Inflammatory macrophage treated with lipopolysaccharide for 1 hour (primary cell): Measurements from ENCODE around the gene ALDH3B1.

Experiments
- DNase-seq, 2 donors: peaks; one replicate each; pipeline ENCODE4 v3.0.0-alpha.2; 2020 to 2022

Gene ALDH3B1

GRCh38 chr11:68013611-68014156 lies 3.6 kb downstream of the ALDH3B1 start:
- no peak for DNase-seq

GRCh38 chr11:68014157-68014946 lies 4.2 kb downstream of the ALDH3B1 start:
- peak; percentile 19 to 50 for DNase-seq

GRCh38 chr11:68014947-68015447 lies 4.9 kb downstream of the ALDH3B1 start:
- DNase-seq = no peak

- DNase-seq = no peak
Measured at GRCh38 chr11:68015467-68015866, 5.3 kb downstream of the ALDH3B1 start.

GRCh38 chr11:68016161-68016903 lies 6.2 kb downstream of the ALDH3B1 start:
- no peak for DNase-seq

GRCh38 chr11:68016904-68017817 lies 7.0 kb downstream of the ALDH3B1 start:
- DNase-seq = no peak

- no peak for DNase-seq
Measured at GRCh38 chr11:68017980-68018729, 8.0 kb downstream of the ALDH3B1 start.

GRCh38 chr11:68018730-68019190 lies 8.6 kb downstream of the ALDH3B1 start:
- no peak for DNase-seq

- no peak for DNase-seq
Measured at GRCh38 chr11:68019486-68019885, 9.4 kb downstream of the ALDH3B1 start.

- no peak for DNase-seq
Measured at GRCh38 chr11:68020575-68020974, 10.4 kb downstream of the ALDH3B1 start.

GRCh38 chr11:68021167-68021787 lies 11.2 kb downstream of the ALDH3B1 start:
- DNase-seq = no peak

- no peak for DNase-seq
Measured at GRCh38 chr11:68022531-68022930, 12.4 kb downstream of the ALDH3B1 start.

GRCh38 chr11:68024508-68024907 lies 14.4 kb downstream of the ALDH3B1 start:
- DNase-seq = no peak

GRCh38 chr11:68025047-68025446 lies 14.9 kb downstream of the ALDH3B1 start:
- no peak for DNase-seq

GRCh38 chr11:68026391-68027105 lies 16.4 kb downstream of the ALDH3B1 start:
- DNase-seq = no peak

GRCh38 chr11:68027667-68028066 lies 17.5 kb downstream of the ALDH3B1 start:
- no peak for DNase-seq

GRCh38 chr11:68028802-68029545 lies 18.8 kb downstream of the ALDH3B1 start:
- peak; percentile 16 to 56 for DNase-seq

- peak; percentile 99 for DNase-seq
Measured at GRCh38 chr11:68030318-68031143, 20.4 kb downstream of the ALDH3B1 start, which contains the start of gene NDUFS8. Gene NDUFS8, plus strand, starts transcription at chr11:68030681. Its CDS starts 1,471 bp downstream, at chr11:68032152.

- no peak for DNase-seq
Measured at GRCh38 chr11:68031144-68031464, 21.0 kb downstream of the ALDH3B1 start.
